ENCODE measurements around the gene RBM20.
"Not testable (repeated sequence)": the region's sequence is repeated elsewhere in the genome, so short reads cannot be mapped to it uniquely, and the experiment has no call there.

Gene RBM20

DNA sequence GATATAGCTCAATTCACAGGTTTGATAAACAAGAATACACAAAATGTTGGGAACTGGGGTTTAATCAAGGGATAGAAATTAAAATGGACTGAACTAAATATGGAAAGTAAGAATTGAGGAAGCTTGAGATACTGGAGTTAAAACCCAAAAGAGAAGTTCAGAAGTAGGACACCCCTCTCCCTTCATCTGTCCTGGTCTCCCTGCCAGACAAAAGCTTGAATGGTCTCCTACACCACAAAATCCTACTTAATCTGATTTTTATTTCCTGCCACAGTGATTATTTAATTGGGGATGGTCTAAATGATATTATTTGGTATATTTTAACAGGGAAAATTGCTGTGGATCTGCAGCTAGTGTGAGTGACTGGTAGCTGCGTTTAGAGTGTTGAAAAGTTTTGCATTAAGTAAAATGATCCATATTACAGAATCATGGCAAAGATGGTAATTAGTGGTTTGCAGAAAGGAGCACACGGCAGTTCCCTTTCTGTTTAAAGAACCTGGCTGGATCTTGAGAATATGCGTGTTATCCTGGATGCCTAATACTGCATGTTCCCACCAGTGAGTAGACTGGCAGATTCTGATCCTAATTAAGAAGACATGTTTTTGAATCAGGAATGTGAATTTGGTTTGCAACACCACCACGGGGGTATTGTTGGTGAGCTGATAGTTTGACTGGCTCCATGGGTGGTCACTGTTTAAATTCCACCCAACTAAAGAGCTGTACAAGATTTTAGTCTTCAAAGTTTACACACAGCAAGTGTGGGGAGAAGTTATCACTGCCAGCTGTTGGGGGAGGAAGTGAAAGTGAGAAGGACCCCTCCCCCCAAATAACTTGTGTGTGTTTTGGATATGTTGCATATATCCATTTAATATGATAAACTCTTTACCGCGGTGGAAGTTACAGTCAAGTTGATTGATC, 5.5 kb downstream of the RBM20 start:
- DNase-seq = no peak

DNA sequence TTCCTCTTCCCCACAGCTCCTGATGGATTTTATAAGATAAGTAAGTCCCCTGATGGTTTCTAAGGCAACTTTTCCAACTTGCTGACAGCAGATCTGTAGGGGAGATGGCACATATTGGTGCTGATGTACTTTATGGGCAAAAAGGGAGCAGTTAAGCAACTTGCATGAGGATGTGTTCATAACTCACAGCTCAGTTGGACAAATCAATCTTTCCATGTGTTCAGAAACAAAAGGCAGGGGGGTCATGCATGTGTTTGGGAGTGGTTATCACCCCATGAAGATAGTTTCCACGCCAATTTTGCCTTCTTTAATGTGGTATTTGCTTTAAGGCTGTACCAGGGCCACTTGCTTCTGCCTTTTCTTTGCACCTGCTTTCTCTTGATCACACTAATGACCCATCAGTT, 6.1 kb downstream of the RBM20 start:
- DNase-seq = no peak

DNA sequence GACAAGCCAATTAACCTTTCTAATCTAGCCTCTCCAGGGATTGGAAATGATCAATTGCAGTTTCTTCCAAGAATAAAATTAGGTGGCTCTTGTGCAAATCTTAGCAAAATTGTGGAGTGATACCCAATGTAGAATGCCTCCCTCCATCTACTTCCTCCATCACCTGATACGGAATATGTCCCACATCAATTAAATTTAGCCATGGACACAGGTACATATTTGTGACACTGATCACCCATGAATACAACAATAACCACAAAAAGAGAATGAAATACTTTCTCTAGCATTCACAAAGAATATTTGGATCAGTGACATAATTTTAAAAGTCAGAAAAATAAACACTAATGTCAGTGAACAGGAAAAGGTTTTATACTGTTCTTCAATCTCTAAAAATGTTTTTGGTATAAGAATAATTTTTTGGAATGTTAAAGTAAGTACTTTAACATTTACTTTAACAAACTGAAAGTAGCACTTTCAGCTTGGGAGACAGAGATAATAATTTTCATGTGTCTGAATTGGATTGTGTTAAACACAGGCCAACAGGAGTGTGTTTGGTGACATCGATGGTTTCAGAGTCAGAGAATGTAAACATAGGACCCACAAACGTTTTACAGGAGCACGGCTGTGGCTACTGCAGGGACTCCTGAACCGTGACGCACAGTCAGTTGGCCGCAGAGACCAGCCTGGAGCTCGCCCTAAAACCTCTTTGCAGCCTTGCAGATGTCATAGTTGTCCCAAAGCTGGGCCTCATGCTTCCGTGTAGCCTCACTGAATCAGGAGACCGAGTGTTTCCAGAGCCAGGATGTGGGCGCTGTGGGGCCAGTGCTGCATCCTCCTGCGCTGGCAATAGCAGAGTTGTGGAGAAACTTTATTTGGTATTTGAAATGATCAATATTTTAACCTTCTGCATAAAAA, 7.2 kb downstream of the RBM20 start:
- peak; percentile 54 for DNase-seq

DNA sequence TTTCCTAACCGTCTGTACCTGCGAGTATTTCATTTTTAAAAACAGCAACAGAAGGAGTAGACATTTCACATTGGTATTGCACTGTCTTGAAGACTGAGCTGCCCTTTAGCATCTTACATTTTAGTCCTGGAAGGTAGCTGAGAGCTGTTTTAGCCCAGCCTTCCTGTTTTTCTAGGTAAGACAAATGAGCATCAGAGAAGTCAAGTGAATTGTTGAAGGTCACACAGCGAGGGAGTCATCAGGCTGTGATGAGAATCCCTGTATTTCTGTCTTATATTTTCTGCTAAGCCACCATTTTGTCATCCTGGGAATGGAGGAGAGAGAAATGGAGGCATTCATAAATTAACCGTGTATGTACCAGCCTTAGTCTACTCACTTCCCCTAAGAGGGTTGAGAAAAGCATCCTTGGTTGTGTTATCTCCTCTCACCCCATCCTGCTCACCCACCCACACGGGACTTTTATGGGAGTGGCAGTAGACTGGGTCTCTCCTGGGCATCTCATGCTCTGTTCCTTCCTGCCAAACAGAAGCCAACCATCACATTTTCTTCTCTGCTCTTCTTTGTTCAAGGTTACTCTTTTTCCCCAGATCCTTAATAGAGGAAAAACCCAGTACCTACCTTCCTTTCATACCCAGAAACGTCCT, 8.5 kb downstream of the RBM20 start:
- no peak for DNase-seq

DNA sequence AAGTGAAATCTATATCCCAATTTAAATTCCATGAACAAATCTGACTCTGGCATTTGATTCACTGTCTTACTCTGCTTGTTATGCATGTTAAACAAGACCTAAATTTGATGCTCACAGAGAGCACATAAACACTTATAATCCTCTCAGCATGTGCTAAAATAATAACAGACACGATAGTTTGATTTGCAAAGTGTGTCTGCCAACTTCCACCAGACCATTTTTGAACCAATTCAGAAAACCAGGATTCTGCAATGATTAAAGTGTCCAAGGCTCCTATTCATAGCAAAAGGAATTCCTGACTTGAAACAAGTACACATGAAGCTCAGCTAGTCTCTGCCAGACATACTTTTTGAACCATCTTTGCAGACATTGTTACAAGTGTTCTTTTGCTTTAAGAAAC, 11.2 kb downstream of the RBM20 start:
- DNase-seq = no peak

DNA sequence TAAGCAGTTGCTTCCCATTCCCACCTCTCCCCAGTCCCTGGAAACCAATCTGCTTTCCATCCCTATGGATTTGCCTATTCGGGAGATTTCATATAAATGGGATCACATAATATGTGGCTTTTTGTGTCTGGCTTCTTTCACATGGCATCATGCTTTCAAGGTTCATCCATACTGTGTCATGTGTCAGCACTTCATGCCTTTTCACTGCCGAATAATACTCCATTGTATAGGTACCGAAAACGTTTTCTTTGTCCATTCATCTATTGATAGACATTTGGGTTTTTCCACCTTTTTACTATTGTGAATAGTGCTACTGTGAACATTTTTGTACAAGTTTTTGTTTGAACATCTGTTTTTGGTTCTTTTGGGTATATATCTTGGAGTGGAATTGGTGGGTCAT, 12.5 kb downstream of the RBM20 start:
- no peak for DNase-seq

DNA sequence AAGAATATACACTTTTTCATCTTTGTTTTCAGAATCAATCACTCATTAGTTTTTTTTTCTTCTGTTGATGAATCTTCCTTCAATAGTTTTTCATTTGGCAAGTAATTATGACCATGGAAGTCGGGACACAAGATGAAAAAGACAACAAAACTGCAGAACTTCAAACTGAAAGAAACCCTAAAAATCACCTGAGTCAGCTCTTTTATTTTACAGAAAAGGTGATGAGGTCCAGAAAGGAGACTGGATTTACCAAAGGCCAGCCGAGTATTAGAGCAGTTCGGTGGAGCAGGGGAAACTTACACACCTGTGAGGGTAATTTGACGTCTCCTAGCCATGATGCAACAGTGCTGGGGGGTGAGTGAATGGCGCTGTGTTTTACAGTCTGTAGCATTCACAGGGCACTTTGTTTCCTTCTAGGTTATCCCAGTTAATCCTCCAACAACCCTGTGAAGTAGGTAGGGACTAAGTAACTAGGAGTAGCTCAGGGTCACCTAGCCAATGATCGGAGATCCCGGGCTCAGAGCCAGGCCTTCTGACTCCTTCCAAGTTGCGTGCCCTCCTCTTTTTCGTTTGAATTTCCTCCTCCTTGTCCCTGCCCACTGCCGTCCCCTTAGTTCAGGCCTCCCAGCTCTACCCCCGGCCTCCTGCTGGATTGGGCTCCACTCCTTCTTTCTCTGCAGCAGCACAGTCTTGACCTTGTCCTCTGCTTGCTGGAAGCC, 14.0 kb downstream of the RBM20 start:
- no peak for DNase-seq

DNA sequence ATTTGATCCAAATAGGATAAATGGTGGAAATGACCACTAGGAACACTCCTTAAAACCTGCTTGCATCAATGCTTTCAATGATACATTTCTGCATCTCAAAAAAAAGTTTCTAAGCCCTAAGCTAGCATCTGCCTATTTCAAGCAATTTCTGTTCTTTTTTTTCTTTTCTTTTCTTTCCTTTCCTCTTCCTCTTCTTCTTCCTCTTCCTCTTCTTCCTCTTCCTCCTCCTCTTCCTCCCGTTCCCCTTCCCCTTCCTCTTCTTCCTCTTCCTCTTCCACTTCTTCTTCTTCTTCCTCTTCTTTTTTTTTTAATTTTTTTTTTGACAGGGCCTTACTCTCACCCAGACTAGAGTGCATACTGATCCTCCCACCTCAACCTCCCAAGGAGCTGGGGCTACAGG, 15.4 kb downstream of the RBM20 start:
- no peak for DNase-seq

DNA sequence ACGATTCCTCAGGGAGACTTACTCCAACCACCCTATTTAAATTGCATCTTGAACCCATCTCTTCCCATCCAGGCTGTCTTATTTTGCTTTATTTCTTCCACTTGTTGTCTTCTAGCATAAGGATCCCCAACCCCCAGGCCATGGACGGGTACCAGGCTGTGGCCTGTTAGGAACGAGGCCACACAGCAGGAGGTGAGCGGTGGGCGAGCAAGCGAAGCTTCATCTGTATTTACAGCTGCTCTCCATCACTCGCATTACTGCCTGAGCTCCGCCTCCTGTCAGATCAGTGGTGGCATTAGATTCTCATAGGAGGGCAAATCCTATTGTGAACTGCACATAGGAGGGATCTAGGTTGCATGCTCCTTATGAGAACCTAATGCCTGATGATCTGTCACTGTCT, 16.2 kb downstream of the RBM20 start:
- not testable (repeated sequence) for DNase-seq

DNA sequence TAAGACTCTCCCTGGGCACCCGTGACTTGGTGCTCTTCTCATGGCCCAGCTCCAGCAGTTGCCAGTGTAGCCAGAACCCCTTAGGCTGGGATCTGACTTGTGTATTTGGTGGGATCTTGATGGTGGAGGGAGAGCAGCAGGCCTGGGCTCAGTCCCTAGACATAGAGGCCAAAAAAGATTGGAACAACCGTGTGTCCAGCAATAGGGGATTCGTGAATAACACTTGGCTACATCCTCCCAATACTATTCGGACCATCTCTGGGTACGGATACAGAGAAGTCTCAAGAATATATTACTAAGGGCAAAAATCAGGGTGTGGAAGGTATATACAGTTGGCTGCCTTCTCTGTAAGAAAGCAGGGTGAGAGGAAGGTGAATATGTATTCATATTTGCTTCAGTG, 17.2 kb downstream of the RBM20 start:
- no peak for DNase-seq

DNA sequence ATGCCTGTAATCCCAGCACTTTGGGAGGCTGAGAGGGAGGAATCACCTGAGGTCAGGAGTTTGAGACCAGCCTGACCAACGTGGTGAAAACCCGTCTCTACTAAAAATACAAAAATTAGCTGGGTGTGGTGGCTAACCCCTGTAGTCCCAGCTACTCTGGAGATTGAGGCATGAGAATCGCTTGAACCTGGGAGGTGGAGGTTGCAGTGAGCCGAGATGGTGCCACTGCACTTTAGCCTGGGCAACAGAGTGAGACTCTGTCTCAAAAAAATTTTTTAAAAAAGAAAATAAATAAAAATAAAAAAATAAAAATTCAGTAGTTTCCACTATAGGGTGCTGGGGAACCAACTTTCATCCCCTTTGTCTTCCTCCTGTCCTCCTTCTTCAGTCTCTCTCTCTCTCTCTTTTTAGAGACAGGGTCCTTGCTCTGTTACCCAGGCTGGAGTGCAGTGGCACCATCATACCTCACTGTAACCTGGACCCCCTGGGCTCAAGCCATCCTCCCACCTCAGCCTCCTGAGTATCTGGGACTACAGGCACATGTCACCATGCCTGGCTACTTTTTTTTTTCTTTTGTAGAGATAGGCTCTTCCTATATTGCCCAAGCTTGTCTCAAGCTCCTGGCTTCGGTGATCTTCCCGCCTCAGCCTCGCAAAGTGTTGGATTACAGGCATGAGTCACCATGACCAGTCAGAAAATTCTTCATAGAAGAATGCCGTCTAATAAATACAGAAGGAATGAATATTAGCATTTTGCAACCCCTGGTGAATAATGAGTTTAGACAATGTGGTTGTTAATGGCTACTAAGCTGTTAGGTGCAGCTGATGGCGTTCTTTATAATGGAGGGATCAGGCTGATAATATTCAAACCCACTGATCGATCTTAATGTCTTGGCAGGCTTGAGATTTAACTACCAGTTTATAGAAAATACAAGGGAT, 20.6 kb downstream of the RBM20 start:
- DNase-seq = no peak

DNA sequence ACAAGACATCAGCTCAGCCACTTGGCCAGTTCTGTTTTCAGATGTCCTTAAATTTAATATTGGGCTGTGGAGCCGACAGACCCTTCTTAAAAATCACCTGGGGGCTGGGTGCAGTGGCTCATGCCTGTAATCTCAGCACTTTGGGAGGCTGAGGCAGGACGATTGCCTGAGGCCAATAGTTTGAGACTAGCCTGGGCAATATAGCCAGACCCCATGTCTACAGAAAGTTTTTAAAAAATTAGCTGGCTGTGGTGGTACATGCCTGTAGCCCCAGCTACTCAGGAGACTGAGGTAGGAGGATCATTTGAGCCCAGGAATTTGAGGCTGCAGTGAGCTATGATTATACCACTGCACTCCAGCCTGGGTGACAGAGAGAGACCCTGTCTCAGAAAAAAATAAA, 22.1 kb downstream of the RBM20 start:
- DNase-seq = not testable (repeated sequence)

DNA sequence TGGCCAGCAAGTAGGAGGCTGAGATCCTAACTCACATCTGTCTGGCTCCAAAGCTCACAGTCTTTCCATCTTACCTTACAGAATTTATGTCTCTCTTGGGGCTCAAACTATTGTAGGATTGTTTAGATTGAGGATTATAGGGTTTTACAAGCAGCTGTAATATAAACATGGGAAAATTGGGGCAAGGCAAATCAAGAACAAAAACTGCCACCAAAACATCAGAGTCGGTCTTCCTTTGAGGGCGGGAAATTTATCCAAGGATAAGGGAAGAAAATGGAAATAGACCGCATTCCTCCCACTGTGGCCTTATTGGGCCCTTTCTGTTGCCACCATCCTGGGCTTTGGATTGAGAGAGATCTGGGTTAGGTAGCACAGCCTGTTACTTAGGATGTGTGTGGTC, 22.5 kb downstream of the RBM20 start:
- no peak for DNase-seq

DNA sequence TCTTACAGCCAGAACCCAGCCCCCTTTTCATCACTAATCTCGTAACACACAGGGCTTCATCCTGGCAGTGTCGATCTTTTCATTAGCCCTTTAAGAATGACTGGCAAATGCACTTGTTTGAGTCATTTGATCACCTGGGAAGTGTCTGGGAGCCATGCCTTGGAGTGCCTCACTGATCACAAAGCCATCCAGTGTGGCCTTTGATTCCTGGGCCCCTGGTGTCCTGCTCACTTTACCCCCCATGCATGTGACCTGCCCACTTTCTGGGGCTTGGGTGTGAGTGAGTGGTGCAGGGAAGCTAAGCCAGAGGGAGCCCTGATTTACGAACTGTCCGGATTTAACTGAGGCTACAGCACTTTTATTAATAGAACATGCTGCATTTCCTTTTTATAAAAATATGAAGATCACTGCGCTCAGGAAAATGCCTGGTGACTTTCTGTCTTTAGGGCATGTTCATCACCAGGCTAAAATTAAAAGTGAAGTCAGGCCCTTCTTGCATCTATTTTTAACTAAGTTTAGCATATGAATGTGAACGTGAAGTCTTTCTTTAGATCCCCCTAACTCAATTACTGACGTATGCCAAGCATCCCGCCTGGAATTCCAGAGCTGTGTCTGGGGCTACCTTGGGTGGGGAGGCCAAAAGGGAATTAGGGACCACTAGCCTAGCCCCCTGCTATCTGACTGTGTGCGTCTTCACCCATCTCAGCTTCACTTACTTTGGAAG, 23.6 kb downstream of the RBM20 start:
- no peak for DNase-seq

DNA sequence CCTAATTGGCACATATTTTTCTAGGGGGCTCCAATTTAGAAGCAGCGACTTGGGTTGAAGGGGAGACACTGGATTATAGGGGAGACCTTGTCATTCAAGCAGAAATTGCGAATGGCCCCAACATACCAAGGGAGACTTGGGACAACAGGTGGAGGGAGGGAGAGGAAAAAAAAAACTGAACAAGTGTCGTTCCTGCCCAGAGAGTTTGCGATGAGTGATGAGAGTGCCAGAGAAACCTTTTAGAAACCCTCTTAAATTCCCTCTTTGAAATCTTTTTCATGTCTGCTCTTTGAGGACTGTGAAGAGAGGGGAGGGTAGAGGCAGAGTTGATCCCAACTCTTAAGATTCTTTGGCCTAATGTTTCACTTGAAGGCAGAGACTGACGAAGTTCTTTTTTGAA, 24.3 kb downstream of the RBM20 start:
- DNase-seq = no peak

DNA sequence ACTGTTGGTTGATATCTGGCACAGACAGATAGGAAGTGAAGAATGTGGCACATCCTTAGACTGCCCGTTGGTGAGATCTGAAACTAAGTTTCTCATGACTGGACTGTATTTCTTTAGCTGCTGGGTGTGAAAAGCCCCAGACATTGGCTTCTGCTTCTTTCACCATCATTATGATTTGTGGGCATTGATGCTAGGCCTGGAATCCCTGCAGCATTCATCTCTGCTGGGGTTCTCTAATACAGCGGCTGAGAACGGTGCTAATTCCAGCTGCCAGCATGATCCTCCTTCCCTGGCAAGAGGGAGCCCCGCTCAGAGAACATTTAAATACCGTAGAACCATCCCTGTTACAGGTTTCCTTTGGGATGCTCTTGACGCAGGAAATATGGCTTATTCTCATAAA, 26.2 kb downstream of the RBM20 start:
- DNase-seq = no peak

DNA sequence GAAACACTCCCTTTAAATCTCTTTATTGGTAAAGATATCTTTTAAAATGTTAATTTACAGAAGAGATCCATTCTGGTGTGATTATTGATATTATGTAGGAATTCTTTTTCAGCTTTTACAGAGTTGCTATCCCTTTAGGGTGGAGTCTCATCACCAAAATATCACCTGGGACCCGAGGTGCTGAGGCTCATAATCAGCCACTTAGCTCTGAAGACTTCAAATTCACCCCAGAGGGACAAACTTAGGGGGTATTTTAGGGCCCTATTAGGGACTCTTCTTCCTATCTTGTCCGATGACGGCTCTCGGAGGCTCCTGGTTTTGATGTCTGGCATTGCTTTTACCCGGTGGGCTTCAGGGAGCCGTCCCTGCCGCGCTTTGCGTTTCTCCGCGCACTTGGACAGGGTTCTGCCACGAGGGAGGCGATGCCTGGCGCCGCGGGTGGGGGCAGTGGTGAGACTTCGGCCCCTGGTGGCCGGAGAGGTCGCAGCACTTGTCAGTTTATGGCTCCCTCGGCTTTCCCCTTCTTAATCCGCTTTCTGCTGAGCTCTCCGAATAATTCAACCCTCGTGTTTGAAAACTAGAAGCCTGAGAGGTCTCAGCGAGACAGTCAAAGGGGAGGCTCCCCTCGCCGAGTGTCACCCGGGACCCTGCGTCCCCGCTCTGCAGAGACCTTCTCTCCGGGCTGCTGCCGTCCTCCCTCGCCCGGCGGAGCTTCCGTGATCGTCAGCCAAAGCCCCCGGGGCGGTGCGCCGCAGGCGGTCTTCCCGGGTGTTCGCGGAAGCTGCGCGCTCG, 27.8 kb downstream of the RBM20 start:
- peak; percentile 61 for DNase-seq

DNA sequence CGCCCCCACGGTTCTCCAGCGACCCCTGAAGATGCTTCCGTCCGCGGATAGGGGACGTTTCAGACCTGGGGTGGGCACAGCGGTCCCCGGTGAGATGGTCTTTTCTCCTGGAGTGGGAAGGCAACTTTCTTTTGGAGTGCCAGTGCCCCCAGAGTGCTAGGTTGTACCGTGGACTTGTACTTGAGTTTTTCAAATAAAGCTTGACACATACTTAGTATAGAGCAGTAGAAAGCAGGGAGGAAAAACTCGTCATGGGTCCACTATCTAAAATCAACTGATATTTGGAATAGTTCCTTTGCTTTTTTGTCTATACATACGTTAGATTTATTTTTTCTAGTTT, 28.4 kb downstream of the RBM20 start:
- DNase-seq = no peak

DNA sequence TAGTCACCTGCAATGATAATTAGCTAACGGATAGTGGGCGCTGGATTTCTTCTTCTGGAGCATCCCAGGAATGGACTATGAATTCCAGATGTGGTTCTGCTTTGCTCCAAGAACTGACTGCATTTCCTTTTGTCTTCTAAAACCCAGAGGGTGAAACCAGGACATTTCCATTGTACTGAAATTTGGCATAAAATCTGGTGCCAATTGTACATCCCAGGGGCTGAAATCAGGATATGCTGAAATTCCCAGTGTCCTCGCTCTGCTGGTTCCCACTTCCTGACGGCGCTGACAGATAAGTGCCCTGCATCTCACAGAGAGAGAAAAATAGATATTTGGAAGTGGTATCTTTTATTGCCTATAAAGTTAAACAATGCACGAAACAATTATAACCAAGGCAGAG, 31.9 kb downstream of the RBM20 start:
- no peak for DNase-seq
